ENCODE data around the gene SQSTM1.
A peak's percentile ranks its signal among the peaks of the same experiment; 100 is the strongest.
"Not testable (repeated sequence)": the region's sequence is repeated elsewhere in the genome, so short reads cannot be mapped to it uniquely, and the experiment has no call there.

The SQSTM1 gene

DNA sequence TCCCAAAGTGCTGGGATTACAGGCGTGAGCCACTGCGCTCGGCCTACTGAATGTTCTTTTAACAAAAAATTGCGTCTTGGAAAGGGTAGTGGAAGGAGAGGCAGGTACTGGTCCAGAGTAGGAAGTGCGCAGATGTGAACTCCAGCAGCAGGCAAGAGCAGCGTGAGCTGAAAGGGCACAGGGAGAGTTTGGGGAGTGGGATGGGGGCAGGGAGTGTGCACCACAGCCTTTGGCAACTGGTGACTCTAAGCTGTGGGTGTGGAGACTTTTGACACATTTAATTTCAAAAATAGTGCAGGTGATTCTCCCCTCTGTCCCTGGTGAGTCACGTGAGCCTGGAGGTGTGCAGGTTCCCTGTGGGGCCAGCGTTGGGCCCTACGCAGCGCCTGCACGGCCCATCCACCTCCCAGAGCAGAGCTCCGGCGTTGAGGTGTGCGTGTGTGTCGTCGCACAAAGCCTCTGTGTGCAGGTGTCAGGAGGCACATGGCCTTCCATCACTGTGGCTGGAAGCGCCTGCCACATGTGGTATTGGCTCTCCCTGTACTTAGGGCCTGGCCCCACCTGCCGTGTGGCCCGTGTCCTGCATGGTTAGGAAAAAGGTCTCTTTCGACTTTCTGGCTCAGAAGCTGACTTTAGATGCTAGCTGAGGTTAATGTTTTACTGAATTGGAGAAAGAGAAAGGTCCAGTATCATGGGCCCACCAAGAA lies 11.5 kb downstream of the SQSTM1 start:
- CTCF ChIA-PET: interaction anchor here (0.9 to 1.3 kb wide), 2 partner anchors 30 to 39 kb away, joined by 4 read pairs; no protein-coding TSS in a partner anchor
- Mint-ChIP-seq H3K27ac (no peak overlapping the region), H3K4me3 (no peak overlapping the region), H3K9me3 (no peaks in the 10 kb centered on the region), H3K27me3 (no peaks in the 10 kb centered on the region), H3K36me3 (peaks cover 75% of the 10 kb centered on the region), H3K4me1 (peaks cover 15% of the 10 kb centered on the region)
- DNase-seq: no peak

GRCh38 chr5:179833056-179833708 lies 12.5 kb downstream of the SQSTM1 start:
- H3K27me3 Mint-ChIP-seq: no peaks in the 10 kb centered on the region
- H3K9me3 Mint-ChIP-seq: no peaks in the 10 kb centered on the region
- CTCF ChIA-PET: no interaction called here
- H3K4me1 Mint-ChIP-seq: peaks cover 16% of the 10 kb centered on the region
- H3K27ac Mint-ChIP-seq: peak overlapping the region; percentile 49
- no peak for DNase-seq
- peaks cover 67% of the 10 kb centered on the region for H3K36me3 Mint-ChIP-seq
- H3K4me3 Mint-ChIP-seq: no peak overlapping the region

DNA sequence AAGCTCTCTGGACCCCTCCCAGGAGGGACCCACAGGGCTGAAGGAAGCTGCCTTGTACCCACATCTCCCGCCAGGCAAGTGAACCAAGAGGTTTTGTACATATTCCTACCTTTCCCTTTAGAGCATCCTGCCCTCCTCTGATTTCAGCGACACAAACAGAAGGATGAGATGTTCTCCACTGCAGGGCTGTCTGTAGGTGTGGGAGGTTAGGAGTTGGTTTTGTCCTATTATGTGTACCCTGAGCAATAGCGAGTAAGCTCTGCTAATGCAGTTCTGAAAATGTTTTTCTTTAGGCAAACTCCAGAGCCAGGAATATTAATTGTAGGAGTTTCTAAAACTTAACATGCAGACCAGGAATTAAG lies 13.0 kb downstream of the SQSTM1 start:
- Mint-ChIP-seq H3K9me3 (no peaks in the 10 kb centered on the region), H3K4me3 (no peak overlapping the region), H3K36me3 (peaks cover 69% of the 10 kb centered on the region), H3K4me1 (peaks cover 16% of the 10 kb centered on the region), H3K27me3 (no peaks in the 10 kb centered on the region), H3K27ac (no peak overlapping the region)
- CTCF ChIA-PET: no interaction called here
- DNase-seq: no peak

DNA sequence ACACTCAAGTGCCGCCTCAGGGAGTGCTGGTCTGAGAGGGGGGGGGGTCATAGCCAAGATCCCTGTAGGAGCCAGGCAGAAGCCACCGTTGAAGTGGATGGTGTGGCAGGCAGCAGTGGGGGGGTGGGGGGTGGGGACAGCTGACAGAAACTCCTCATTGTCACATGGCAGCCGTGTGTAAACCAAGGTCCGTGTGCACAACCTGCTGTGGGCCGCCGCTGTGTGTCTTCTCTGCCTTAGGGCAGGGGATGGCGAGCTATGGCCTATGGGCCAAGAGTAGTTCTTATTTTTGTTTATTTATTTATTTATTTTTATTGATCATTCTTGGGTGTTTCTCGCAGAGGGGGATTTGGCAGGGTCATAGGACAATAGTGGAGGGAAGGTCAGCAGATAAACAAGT lies 13.4 kb downstream of the SQSTM1 start:
- peaks cover 16% of the 10 kb centered on the region for H3K4me1 Mint-ChIP-seq
- H3K4me3 Mint-ChIP-seq: no peak overlapping the region
- no peaks in the 10 kb centered on the region for H3K27me3 Mint-ChIP-seq
- no peak overlapping the region for H3K27ac Mint-ChIP-seq
- peaks cover 65% of the 10 kb centered on the region for H3K36me3 Mint-ChIP-seq
- no peaks in the 10 kb centered on the region for H3K9me3 Mint-ChIP-seq
- CTCF ChIA-PET: no interaction called here
- no peak for DNase-seq

DNA sequence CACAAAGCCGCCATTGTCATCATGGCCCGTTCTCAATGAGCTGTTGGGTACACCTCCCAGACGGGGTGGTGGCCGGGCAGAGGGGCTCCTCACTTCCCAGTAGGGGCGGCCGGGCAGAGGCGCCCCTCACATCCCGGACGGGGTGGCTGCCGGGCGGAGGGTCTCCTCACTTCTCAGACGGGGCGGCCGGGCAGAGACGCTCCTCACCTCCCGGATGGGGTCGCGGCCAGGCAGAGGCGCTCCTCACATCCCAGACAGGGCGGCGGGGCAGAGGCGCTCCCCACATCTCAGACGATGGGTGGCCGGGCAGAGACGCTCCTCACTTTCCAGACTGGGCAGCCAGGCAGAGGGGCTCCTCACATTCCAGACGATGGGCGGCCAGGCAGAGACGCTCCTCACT lies 14.2 kb downstream of the SQSTM1 start:
- H3K27ac Mint-ChIP-seq, H3K4me3 Mint-ChIP-seq, H3K9me3 Mint-ChIP-seq, DNase-seq, CTCF ChIA-PET, H3K27me3 Mint-ChIP-seq: not testable (repeated sequence)
- Mint-ChIP-seq H3K36me3 (peaks cover 60% of the 10 kb centered on the region), H3K4me1 (peaks cover 16% of the 10 kb centered on the region)

DNA sequence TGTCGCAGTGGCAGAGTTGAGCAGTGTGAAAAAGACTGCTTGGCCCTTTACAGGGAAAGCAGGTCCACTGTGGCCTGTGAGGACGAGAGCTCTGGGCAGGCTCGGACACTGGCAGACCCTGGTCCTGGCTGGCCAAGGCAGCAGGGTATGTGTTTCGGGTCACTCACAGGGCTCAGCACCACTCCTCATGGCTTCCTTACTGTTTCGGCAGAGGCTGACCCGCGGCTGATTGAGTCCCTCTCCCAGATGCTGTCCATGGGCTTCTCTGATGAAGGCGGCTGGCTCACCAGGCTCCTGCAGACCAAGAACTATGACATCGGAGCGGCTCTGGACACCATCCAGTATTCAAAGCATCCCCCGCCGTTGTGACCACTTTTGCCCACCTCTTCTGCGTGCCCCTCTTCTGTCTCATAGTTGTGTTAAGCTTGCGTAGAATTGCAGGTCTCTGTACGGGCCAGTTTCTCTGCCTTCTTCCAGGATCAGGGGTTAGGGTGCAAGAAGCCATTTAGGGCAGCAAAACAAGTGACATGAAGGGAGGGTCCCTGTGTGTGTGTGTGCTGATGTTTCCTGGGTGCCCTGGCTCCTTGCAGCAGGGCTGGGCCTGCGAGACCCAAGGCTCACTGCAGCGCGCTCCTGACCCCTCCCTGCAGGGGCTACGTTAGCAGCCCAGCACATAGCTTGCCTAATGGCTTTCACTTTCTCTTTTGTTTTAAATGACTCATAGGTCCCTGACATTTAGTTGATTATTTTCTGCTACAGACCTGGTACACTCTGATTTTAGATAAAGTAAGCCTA lies 15.7 kb downstream of the SQSTM1 start:
- peak overlapping the region; percentile 89 for H3K27ac Mint-ChIP-seq
- DNase-seq: peak; percentile 79
- H3K4me3 Mint-ChIP-seq: peak overlapping the region; percentile 9
- peaks cover 49% of the 10 kb centered on the region for H3K36me3 Mint-ChIP-seq
- H3K27me3 Mint-ChIP-seq: no peaks in the 10 kb centered on the region
- CTCF ChIA-PET: interaction anchor here (0.5 to 1.4 kb wide), 5 partner anchors 33 to 363 kb away, joined by 3 to 12 read pairs (median 3); partner anchors contain the start of gene MAML1
- no peaks in the 10 kb centered on the region for H3K9me3 Mint-ChIP-seq
- H3K4me1 Mint-ChIP-seq: peaks cover 16% of the 10 kb centered on the region

DNA sequence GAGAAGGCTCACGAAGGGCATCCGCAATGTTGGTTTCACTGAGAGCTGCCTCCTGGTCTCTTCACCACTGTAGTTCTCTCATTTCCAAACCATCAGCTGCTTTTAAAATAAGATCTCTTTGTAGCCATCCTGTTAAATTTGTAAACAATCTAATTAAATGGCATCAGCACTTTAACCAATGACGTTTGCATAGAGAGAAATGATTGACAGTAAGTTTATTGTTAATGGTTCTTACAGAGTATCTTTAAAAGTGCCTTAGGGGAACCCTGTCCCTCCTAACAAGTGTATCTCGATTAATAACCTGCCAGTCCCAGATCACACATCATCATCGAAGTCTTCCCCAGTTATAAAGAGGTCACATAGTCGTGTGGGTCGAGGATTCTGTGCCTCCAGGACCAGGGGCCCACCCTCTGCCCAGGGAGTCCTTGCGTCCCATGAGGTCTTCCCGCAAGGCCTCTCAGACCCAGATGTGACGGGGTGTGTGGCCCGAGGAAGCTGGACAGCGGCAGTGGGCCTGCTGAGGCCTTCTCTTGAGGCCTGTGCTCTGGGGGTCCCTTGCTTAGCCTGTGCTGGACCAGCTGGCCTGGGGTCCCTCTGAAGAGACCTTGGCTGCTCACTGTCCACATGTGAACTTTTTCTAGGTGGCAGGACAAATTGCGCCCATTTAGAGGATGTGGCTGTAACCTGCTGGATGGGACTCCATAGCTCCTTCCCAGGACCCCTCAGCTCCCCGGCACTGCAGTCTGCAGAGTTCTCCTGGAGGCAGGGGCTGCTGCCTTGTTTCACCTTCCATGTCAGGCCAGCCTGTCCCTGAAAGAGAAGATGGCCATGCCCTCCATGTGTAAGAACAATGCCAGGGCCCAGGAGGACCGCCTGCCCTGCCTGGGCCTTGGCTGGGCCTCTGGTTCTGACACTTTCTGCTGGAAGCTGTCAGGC lies 16.6 kb downstream of the SQSTM1 start:
- H3K4me3 Mint-ChIP-seq: peak overlapping the region; percentile 4
- peaks cover 45% of the 10 kb centered on the region for H3K36me3 Mint-ChIP-seq
- H3K27ac Mint-ChIP-seq: peak overlapping the region; percentile 89
- H3K27me3 Mint-ChIP-seq: no peaks in the 10 kb centered on the region
- CTCF ChIA-PET: interaction anchor here (0.5 to 1.4 kb wide), 4 partner anchors 34 to 105 kb away, joined by 3 to 12 read pairs (median 3); partner anchors contain the start of gene MAML1
- no peak for DNase-seq
- H3K9me3 Mint-ChIP-seq: no peaks in the 10 kb centered on the region
- peaks cover 16% of the 10 kb centered on the region for H3K4me1 Mint-ChIP-seq

GRCh38 chr5:179839328-179840256 lies 18.9 kb downstream of the SQSTM1 start:
- Mint-ChIP-seq H3K9me3 (no peaks in the 10 kb centered on the region), H3K4me1 (peaks cover 16% of the 10 kb centered on the region), H3K4me3 (no peak overlapping the region), H3K27ac (peak overlapping the region; percentile 42), H3K36me3 (peaks cover 29% of the 10 kb centered on the region), H3K27me3 (no peaks in the 10 kb centered on the region)
- CTCF ChIA-PET: no interaction called here
- no peak for DNase-seq

DNA sequence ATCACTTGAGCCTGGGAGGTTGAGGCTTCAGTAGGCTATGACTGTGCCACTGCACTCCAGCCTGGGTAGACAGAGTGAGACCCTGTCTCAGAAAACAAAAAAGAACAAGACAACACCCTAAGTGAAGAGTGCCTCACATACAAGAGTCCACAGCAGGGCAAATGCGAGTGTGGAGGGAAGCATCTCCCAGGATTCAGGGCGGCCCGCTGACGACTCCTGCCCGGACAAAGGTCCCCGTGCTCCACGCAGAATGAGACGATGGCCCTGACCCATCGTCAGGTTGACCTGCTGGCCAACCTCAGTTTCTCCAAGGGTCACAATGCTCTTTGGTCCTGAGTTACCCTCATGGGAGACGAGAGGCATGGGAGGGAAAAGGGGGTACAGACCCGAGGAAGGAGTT lies 19.6 kb downstream of the SQSTM1 start:
- H3K27ac Mint-ChIP-seq: no peak overlapping the region
- peaks cover 16% of the 10 kb centered on the region for H3K4me1 Mint-ChIP-seq
- DNase-seq: no peak
- CTCF ChIA-PET: no interaction called here
- no peaks in the 10 kb centered on the region for H3K27me3 Mint-ChIP-seq
- peaks cover 3% of the 10 kb centered on the region for H3K9me3 Mint-ChIP-seq
- H3K36me3 Mint-ChIP-seq: peaks cover 29% of the 10 kb centered on the region
- no peak overlapping the region for H3K4me3 Mint-ChIP-seq

- CTCF ChIA-PET: no interaction called here
- no peaks in the 10 kb centered on the region for H3K27me3 Mint-ChIP-seq
- no peak overlapping the region for H3K27ac Mint-ChIP-seq
- peaks cover 15% of the 10 kb centered on the region for H3K4me1 Mint-ChIP-seq
- no peak for DNase-seq
- H3K9me3 Mint-ChIP-seq: peaks cover 3% of the 10 kb centered on the region
- peaks cover 26% of the 10 kb centered on the region for H3K36me3 Mint-ChIP-seq
- no peak overlapping the region for H3K4me3 Mint-ChIP-seq
These were observed 20.1 kb downstream of the SQSTM1 start for GRCh38 chr5:179840766-179841165.

DNA sequence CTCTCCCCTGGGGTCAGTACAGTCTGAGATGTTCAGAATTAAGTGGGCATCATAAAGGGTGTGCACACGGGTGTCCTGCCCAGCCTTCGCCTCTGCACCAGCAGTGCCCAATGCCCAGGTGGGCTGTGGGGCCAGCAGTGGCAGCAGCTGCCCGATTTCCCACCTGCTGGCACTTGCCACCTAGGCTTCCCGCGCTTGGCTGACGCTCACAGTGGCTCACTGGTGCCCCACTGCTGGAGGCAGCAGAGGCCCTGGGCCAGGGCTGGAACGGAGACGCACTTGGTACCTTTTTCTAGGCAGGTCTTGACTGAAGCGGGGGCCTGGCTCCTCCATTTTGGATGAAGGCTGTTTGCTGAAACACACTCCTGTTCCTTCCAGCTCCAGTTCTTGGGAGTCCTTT lies 20.9 kb downstream of the SQSTM1 start:
- Mint-ChIP-seq H3K36me3 (peaks cover 19% of the 10 kb centered on the region), H3K9me3 (peaks cover 3% of the 10 kb centered on the region), H3K4me3 (no peak overlapping the region), H3K27ac (no peak overlapping the region), H3K27me3 (no peaks in the 10 kb centered on the region), H3K4me1 (peaks cover 7% of the 10 kb centered on the region)
- CTCF ChIA-PET: no interaction called here
- DNase-seq: no peak

DNA sequence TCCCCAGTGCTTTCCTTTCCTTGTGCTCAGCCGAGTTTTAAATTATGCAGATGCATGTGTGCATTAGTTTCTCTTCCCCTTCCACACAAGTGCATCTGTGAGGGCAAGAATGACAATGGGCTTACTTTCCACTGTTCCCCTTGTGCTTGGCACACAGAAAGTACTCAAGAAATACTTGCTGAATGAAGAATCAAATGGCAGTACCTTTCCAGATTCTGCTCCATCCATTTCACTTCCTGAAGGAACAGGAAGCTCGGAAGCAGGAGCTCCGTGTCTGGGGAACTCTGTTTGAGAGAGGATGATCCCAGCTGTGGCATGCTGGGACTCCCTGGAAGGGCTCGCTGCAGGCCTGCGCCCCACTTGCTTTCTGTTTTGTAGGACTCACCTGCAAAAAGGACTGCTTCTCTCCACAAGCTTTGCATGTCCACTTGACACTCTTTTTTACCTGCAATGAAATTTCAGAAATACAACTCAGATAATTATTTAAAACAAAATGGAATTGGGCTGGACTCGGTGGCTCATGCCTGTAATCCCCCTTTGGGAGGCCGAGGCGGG lies 32.4 kb downstream of the SQSTM1 start:
- Mint-ChIP-seq H3K36me3 (peaks cover 4% of the 10 kb centered on the region), H3K27ac (no peak overlapping the region), H3K4me3 (no peak overlapping the region), H3K27me3 (no peaks in the 10 kb centered on the region), H3K9me3 (no peaks in the 10 kb centered on the region), H3K4me1 (peaks cover 7% of the 10 kb centered on the region)
- CTCF ChIA-PET: no interaction called here
- no peak for DNase-seq

GRCh38 chr5:179854356-179854755 lies 33.7 kb downstream of the SQSTM1 start:
- Mint-ChIP-seq H3K27me3 (no peaks in the 10 kb centered on the region), H3K9me3 (no peaks in the 10 kb centered on the region), H3K36me3 (peaks cover 4% of the 10 kb centered on the region), H3K4me1 (peaks cover 11% of the 10 kb centered on the region), H3K27ac (no peak overlapping the region), H3K4me3 (no peak overlapping the region)
- CTCF ChIA-PET: no interaction called here
- DNase-seq: no peak

Data from activated naive CD4-positive, alpha-beta T cell treated with anti-CD3 and anti-CD28 coated beads, Interleukin-2, amount 10 ng/mL, durations not matched to agents 7 days and 5 days (primary cell).